Measurements from ENCODE around the gene GEMIN5.

The GEMIN5 gene

DNA sequence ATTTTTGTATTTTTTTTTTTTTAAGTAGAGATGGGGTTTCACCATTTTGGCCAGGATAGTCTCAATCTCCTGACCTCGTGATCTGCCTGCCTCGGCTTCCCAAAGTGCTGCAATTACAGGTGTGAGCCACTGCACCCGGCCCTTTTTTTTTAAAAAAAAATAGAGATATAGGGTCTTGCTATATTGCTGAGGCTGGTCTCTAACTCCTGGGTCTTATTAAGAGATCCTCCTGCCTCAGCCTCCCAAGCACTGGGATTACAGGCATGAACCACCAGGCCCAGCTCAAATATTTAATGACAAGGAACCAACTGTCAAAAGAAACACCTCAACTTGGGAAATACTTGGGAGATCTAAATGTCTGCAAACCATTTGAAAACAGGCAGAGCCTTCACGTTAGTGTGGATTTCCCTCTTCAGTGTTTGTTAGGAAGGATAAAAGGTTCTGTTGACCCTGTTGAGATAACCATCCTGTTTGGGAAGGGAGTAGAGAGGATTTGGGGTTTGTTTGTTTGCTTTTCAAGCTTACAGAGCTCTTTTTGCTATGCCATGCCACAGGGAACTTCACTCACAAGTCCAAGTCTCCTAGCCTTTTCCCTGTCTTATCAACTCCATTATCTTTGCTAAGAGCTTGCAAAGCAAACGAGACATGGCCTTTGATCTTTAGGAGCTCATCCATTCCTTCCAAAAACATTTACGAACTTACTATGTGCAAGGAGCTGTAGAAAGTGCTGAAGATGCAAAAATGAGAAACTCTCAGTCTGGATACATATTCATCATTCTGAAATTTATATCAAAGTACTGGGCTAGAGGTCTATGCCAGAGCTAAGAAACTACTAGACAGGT, 95.1 kb downstream of the GEMIN5 start:
- DNase-seq = no peak

DNA sequence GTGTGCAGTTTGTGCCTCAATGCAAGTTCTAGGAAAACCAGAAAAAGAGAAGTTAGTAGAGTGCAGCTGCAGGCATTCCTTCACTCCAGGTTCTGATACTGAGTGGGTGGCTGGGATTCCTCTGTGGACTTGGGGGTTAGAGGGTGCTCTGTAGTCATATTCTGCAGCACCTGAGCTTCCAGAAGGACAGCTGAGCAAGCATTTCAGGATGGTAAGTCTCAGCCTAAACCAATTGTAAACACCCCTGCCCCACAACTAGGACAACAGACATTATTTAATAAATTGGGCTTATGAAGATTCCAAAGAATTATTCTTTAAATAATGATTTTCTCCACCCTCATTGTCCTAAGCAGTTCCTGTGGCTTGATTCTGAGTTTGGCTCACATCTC, 96.7 kb downstream of the GEMIN5 start:
- DNase-seq = no peak

DNA sequence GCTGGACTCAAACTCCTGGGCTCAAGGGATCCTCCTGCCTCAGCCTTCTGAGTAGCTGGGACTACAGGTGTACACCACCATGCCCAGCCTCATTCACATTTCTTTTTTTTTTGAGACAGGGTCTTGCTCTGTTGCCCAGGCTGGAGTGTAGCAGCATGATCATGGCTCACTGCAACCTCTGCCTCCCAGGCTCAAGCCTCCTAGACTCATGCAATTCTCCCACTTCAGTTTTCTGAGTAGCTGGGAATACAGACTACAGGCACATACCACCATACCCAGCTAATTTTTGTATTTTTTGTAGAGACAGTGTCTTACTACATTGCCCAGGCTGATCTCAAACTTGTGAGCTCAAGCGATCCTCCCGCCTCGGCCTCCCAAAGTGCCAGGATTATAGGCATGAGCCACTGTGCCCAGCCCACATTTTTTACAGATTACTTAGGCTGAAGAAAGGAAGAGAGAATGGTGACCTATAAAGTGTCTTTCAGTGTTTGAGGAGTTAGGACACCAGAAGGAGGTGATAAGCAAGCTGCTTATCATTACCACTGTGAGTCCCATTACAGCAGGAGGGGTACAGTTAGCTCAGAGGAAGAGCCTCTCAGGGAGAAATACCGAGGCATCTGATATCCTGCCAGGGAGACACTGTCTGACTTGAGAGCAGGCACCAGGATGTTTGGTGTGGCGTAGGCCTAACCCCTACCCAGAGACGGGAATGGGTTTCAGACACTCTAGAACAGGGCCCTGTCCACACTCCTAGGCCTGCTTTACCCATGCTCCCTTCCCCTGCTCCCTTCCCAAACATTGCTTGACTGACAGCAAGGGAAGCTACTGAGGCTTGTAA, 97.4 kb downstream of the GEMIN5 start:
- DNase-seq = no peak
